ENCODE measurements around the gene PANK1.

DNA sequence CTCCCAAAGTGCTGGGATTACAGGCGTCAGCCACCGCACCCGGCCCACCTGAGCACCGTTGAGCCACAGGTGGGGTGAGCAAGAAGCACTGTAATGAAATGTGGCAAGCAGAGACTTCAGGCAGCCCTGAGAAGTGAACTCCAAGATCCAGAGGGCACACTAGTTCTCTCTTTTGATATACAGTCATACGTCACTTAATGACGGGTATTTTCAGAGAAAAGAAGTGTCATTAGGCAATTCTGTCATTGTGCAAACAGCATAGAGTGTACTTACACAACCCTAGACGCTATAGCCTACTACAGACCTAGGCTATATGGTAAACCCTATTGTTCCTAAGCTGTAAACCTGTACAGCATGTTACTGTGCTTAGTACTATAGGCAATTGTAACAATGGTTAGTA is 7.9 kb downstream of the PANK1 start:
- TF ChIP-seq SAFB (IDR thresholded peaks at IDR 0.05; ENCODE audit: borderline replicate concordance, low read depth, low read length), result no peak
- TF ChIP-seq ZBTB8A (IDR thresholded peaks at IDR 0.05; ENCODE audit: partially characterized antibody), result no peak
- no peak for TF ChIP-seq REST (IDR thresholded peaks at IDR 0.05; ENCODE audit: borderline replicate concordance)
- TF ChIP-seq REST (CRISPR knock-in tag; IDR thresholded peaks at IDR 0.05; ENCODE audit: low read depth), result no peak
- TF ChIP-seq MYNN (IDR thresholded peaks at IDR 0.05), result no peak
- TF ChIP-seq MYNN (CRISPR knock-in tag; IDR thresholded peaks at IDR 0.05), result no peak
- no peak for TF ChIP-seq CREBBP (IDR thresholded peaks at IDR 0.05; ENCODE audit: low read depth, low read length)
- no peak for TF ChIP-seq CTCF (IDR thresholded peaks at IDR 0.05 in 2 of 3, conservative IDR thresholded peaks at IDR 0.05 in 1 of 3; ENCODE audit: insufficient read depth in 2 of 3, low read depth in 1 of 3, low read length in 3 of 3)
- no peak for TF ChIP-seq CREB1 (IDR thresholded peaks at IDR 0.05)
- TF ChIP-seq CREB1 (CRISPR knock-in tag; IDR thresholded peaks at IDR 0.05), result no peak
- no peak for TF ChIP-seq HDAC1 (IDR thresholded peaks at IDR 0.05)
